ENCODE data around the gene RASSF7. TPM values are rescaled to one million over a fixed set of nuclear protein-coding genes. Genes with fewer than 3 reads are reported as not detected.
"Not testable (repeated sequence)": the region's sequence is repeated elsewhere in the genome, so short reads cannot be mapped to it uniquely, and the experiment has no call there.

The RASSF7 gene
- 15.9 and 19.8 TPM in 2 replicates for total RNA-seq

GRCh38 chr11:560305-561147 is at the start of gene RASSF7, which contains the start of gene LMNTD2:
Gene RASSF7, plus strand, starts transcription at chr11:560970. Its CDS starts 799 bp downstream, at chr11:561769.
Gene LMNTD2, minus strand, starts transcription at chr11:560738. Its CDS starts 22 bp downstream, at chr11:560716.
- intact Hi-C loops (cut with micrococcal nuclease): loop anchor here (1.0 to 2.0 kb wide), 5 partner anchors 8 to 166 kb away; partner anchors contain the start of genes IRF7 and LRRC56
- H3K4me1 Mint-ChIP-seq (ENCODE audit: low read depth): peaks cover 11% of the 10 kb centered on the region
- H3K27me3 Mint-ChIP-seq (ENCODE audit: insufficient read depth): peaks cover 10% of the 10 kb centered on the region
- H3K9me3 Mint-ChIP-seq: no peaks in the 10 kb centered on the region
- peak within 1 kb of the TSS; percentile 95 for H3K4me3 Mint-ChIP-seq
- peak; percentile 94 for DNase-seq (ENCODE audit: low spot score)
- H3K36me3 Mint-ChIP-seq (ENCODE audit: low read depth): peaks cover 9% of the 10 kb centered on the region
- peak within 1 kb of the TSS; percentile 71 for H3K27ac Mint-ChIP-seq

GRCh38 chr11:512761-513595 is 47.8 kb upstream of the RASSF7 start:
- Mint-ChIP-seq H3K36me3 (ENCODE audit: low read depth) (peaks cover 35% of the 10 kb centered on the region), H3K4me1 (ENCODE audit: low read depth) (no peaks in the 10 kb centered on the region), H3K4me3 (no peak overlapping the region), H3K27me3 (ENCODE audit: insufficient read depth) (no peaks in the 10 kb centered on the region), H3K9me3 (no peaks in the 10 kb centered on the region), H3K27ac (no peak overlapping the region)
- intact Hi-C loops (cut with micrococcal nuclease): no loop called here
- DNase-seq (ENCODE audit: low spot score): no peak

- no peak for DNase-seq (ENCODE audit: low spot score)
- no peak overlapping the region for H3K4me3 Mint-ChIP-seq
- peaks cover 30% of the 10 kb centered on the region for H3K36me3 Mint-ChIP-seq (ENCODE audit: low read depth)
- H3K4me1 Mint-ChIP-seq (ENCODE audit: low read depth): peaks cover 5% of the 10 kb centered on the region
- H3K27ac Mint-ChIP-seq: no peak overlapping the region
- intact Hi-C loops (cut with micrococcal nuclease): loop anchor here (5.0 kb wide), 1 partner anchor 207 kb away; the partner anchor contains the start of gene IFITM2
- H3K9me3 Mint-ChIP-seq: no peaks in the 10 kb centered on the region
- no peaks in the 10 kb centered on the region for H3K27me3 Mint-ChIP-seq (ENCODE audit: insufficient read depth)
Measured at GRCh38 chr11:514606-515005, 46.2 kb upstream of the RASSF7 start.

- Mint-ChIP-seq H3K27me3 (ENCODE audit: insufficient read depth) (no peaks in the 10 kb centered on the region), H3K4me3 (no peak overlapping the region), H3K4me1 (ENCODE audit: low read depth) (peaks cover 5% of the 10 kb centered on the region), H3K27ac (no peak overlapping the region), H3K36me3 (ENCODE audit: low read depth) (peaks cover 24% of the 10 kb centered on the region), H3K9me3 (no peaks in the 10 kb centered on the region)
- no peak for DNase-seq (ENCODE audit: low spot score)
- intact Hi-C loops (cut with micrococcal nuclease): loop anchor here (5.0 kb wide), 1 partner anchor 208 kb away; the partner anchor contains the start of gene IFITM2
Measured at GRCh38 chr11:515131-515530, 45.6 kb upstream of the RASSF7 start.

GRCh38 chr11:516400-516799 is 44.4 kb upstream of the RASSF7 start:
- no peak overlapping the region for H3K27ac Mint-ChIP-seq
- peaks cover 5% of the 10 kb centered on the region for H3K4me1 Mint-ChIP-seq (ENCODE audit: low read depth)
- H3K36me3 Mint-ChIP-seq (ENCODE audit: low read depth): peaks cover 22% of the 10 kb centered on the region
- H3K9me3 Mint-ChIP-seq: no peaks in the 10 kb centered on the region
- no peak for DNase-seq (ENCODE audit: low spot score)
- intact Hi-C loops (cut with micrococcal nuclease): loop anchor here (5.0 kb wide), 1 partner anchor 209 kb away; the partner anchor contains the start of gene IFITM2
- H3K27me3 Mint-ChIP-seq (ENCODE audit: insufficient read depth): no peaks in the 10 kb centered on the region
- no peak overlapping the region for H3K4me3 Mint-ChIP-seq

- not testable (repeated sequence) for H3K27ac Mint-ChIP-seq; H3K4me3 Mint-ChIP-seq; DNase-seq (ENCODE audit: low spot score); H3K27me3 Mint-ChIP-seq (ENCODE audit: insufficient read depth); H3K4me1 Mint-ChIP-seq (ENCODE audit: low read depth); H3K9me3 Mint-ChIP-seq
- peaks cover 19% of the 10 kb centered on the region for H3K36me3 Mint-ChIP-seq (ENCODE audit: low read depth)
- intact Hi-C loops (cut with micrococcal nuclease): loop anchor here (5.0 kb wide), 1 partner anchor 210 kb away; the partner anchor contains the start of gene IFITM2
Measured at GRCh38 chr11:516918-517685, 43.7 kb upstream of the RASSF7 start.

- DNase-seq (ENCODE audit: low spot score): peak; percentile 81
- Mint-ChIP-seq H3K4me3 (peak overlapping the region; percentile 75), H3K9me3 (no peaks in the 10 kb centered on the region), H3K4me1 (ENCODE audit: low read depth) (peaks cover 5% of the 10 kb centered on the region), H3K27ac (peak overlapping the region; percentile 47), H3K36me3 (ENCODE audit: low read depth) (peaks cover 14% of the 10 kb centered on the region), H3K27me3 (ENCODE audit: insufficient read depth) (no peaks in the 10 kb centered on the region)
- intact Hi-C loops (cut with micrococcal nuclease): loop anchor here (1.0 to 5.0 kb wide), 5 partner anchors 11 to 211 kb away; partner anchors contain the start of genes IFITM2 and RNH1
Measured at GRCh38 chr11:518463-519202, 42.1 kb upstream of the RASSF7 start.

GRCh38 chr11:520428-521176 is 40.2 kb upstream of the RASSF7 start:
- Mint-ChIP-seq H3K9me3 (no peaks in the 10 kb centered on the region), H3K4me1 (ENCODE audit: low read depth) (peaks cover 5% of the 10 kb centered on the region), H3K4me3 (no peak overlapping the region), H3K36me3 (ENCODE audit: low read depth) (peaks cover 9% of the 10 kb centered on the region), H3K27ac (no peak overlapping the region), H3K27me3 (ENCODE audit: insufficient read depth) (no peaks in the 10 kb centered on the region)
- intact Hi-C loops (cut with micrococcal nuclease): no loop called here
- DNase-seq (ENCODE audit: low spot score): no peak

GRCh38 chr11:521177-521688 is 39.5 kb upstream of the RASSF7 start:
- no peaks in the 10 kb centered on the region for H3K27me3 Mint-ChIP-seq (ENCODE audit: insufficient read depth)
- no peak overlapping the region for H3K27ac Mint-ChIP-seq
- H3K4me1 Mint-ChIP-seq (ENCODE audit: low read depth): peaks cover 5% of the 10 kb centered on the region
- H3K9me3 Mint-ChIP-seq: no peaks in the 10 kb centered on the region
- intact Hi-C loops (cut with micrococcal nuclease): no loop called here
- DNase-seq (ENCODE audit: low spot score): no peak
- peaks cover 5% of the 10 kb centered on the region for H3K36me3 Mint-ChIP-seq (ENCODE audit: low read depth)
- H3K4me3 Mint-ChIP-seq: no peak overlapping the region

- H3K4me1 Mint-ChIP-seq (ENCODE audit: low read depth): no peaks in the 10 kb centered on the region
- no peak overlapping the region for H3K4me3 Mint-ChIP-seq
- H3K36me3 Mint-ChIP-seq (ENCODE audit: low read depth): no peaks in the 10 kb centered on the region
- intact Hi-C loops (cut with micrococcal nuclease): no loop called here
- H3K9me3 Mint-ChIP-seq: no peaks in the 10 kb centered on the region
- H3K27me3 Mint-ChIP-seq (ENCODE audit: insufficient read depth): no peaks in the 10 kb centered on the region
- H3K27ac Mint-ChIP-seq: no peak overlapping the region
- no peak for DNase-seq (ENCODE audit: low spot score)
Measured at GRCh38 chr11:526192-526591, 34.6 kb upstream of the RASSF7 start.

- peaks cover 2% of the 10 kb centered on the region for H3K36me3 Mint-ChIP-seq (ENCODE audit: low read depth)
- H3K27ac Mint-ChIP-seq: no peak overlapping the region
- no peaks in the 10 kb centered on the region for H3K27me3 Mint-ChIP-seq (ENCODE audit: insufficient read depth)
- no peaks in the 10 kb centered on the region for H3K4me1 Mint-ChIP-seq (ENCODE audit: low read depth)
- no peak overlapping the region for H3K4me3 Mint-ChIP-seq
- no peaks in the 10 kb centered on the region for H3K9me3 Mint-ChIP-seq
- intact Hi-C loops (cut with micrococcal nuclease): no loop called here
- DNase-seq (ENCODE audit: low spot score): no peak
Measured at GRCh38 chr11:528166-528814, 32.5 kb upstream of the RASSF7 start.
